B cell (primary cell): ENCODE data around the gene RTN4RL1. TPM values are rescaled to one million over a fixed set of nuclear protein-coding genes. Genes with fewer than 3 reads are reported as not detected.

Experiments used
- ATAC-seq: fragments of 200-7000 bp; cut with Tn5 transposase; one replicate; pipeline ENCODE4 v1.10.0; 2021; ENCODE audit warnings: low read depth, mild to moderate bottlenecking, moderate number of reproducible peaks, moderate library complexity
- CTCF ChIA-PET: fragments of 350-600 bp; sonication (Branson Sonifier 250); formaldehyde crosslinking; loops from one replicate; lab custom pipeline; 2021; ENCODE audit warnings: antibody characterized with exemption, inconsistent platforms; lab: Charles Lee
- POLR2A ChIA-PET: fragments of 350-600 bp; sonication (Branson Sonifier 250); formaldehyde crosslinking; loops from one replicate; lab custom pipeline; 2021; ENCODE audit warnings: antibody characterized with exemption; lab: Charles Lee
- DNase-seq: peaks from one replicate; pipeline ENCODE4 v3.0.0; 2013
- H2AFZ ChIP-seq: 2 replicates; pipeline ENCODE4 v1.6.1; 2012; ENCODE audit warnings: mild to moderate bottlenecking, low read depth, low read length; ENCODE audit not compliant: insufficient read depth, poor library complexity, severe bottlenecking
- H3K27ac ChIP-seq, 2 donors: 1 replicate in 1 of 2; 2 replicates in 1 of 2; pipeline ENCODE4 v1.5.1; 2012 to 2013; ENCODE audit warnings: low read length in 2 of 2, mild to moderate bottlenecking in 2 of 2, moderate library complexity in 1 of 2
- H3K27me3 ChIP-seq, 4 experiments: fragments of 200-600 bp in 1 of 4; sonication (generic) in 1 of 4; replicated peaks in 1 of 4; 1 replicate in 2 of 4; 2 replicates in 2 of 4; pipeline versions ENCODE4 v1.6.1 to v1.7.0; 2013 to 2016; ENCODE audit warnings: low read length in 3 of 4, mild to moderate bottlenecking in 2 of 4, mixed read lengths in 1 of 4, moderate library complexity in 1 of 4; ENCODE audit not compliant: insufficient read depth in 4 of 4, control insufficient read depth in 3 of 4; ENCODE audit errors: control extremely low read depth in 1 of 4
- H3K36me3 ChIP-seq, 2 experiments: replicated peaks in 1 of 2; 1 replicate in 1 of 2; 2 replicates in 1 of 2; pipeline versions ENCODE4 v1.6.1 to v1.7.1; 2013; ENCODE audit warnings: low read length in 1 of 2; ENCODE audit not compliant: insufficient read depth in 2 of 2, control insufficient read depth in 1 of 2; ENCODE audit errors: control extremely low read depth in 1 of 2, extremely low read depth in 1 of 2
- H3K4me1 ChIP-seq, 2 donors: fragments of 200-600 bp in 1 of 2; sonication (generic) in 1 of 2; 1 replicate in 1 of 2; 2 replicates in 1 of 2; pipeline versions ENCODE4 v1.5.1 to v1.6.1; 2013 to 2017; ENCODE audit warnings: low read length in 2 of 2; ENCODE audit not compliant: control insufficient read depth in 2 of 2, insufficient read depth in 2 of 2
- H3K4me2 ChIP-seq: replicated peaks from 2 replicates; pipeline ENCODE3; 2012; ENCODE audit warnings: mild to moderate bottlenecking, low read depth, low read length; ENCODE audit not compliant: poor library complexity, severe bottlenecking
- H3K4me3 ChIP-seq, 5 experiments: fragments of 200-600 bp in 1 of 5; sonication (generic) in 1 of 5; 1 replicate in 3 of 5; 2 replicates in 2 of 5; pipeline versions ENCODE4 v1.5.1 to v1.7.0; 2011 to 2016; ENCODE audit warnings: low read length in 4 of 5, mild to moderate bottlenecking in 4 of 5, low read depth in 2 of 5, control low read depth in 1 of 5, moderate library complexity in 1 of 5; ENCODE audit not compliant: insufficient read depth in 1 of 5; ENCODE audit errors: control extremely low read depth in 1 of 5, extremely low read depth in 1 of 5
- H3K79me2 ChIP-seq: fragments of 200-600 bp; sonication (generic); one replicate; pipeline ENCODE4 v1.6.0; 2016; ENCODE audit warnings: low read length; ENCODE audit not compliant: control insufficient read depth, insufficient read depth
- H3K9ac ChIP-seq: fragments of 200-600 bp; sonication (generic); 2 replicates; pipeline ENCODE4 v1.6.1; 2017; ENCODE audit warnings: mild to moderate bottlenecking, low read length, moderate library complexity
- H3K9me3 ChIP-seq, 3 donors: one replicate each; pipeline versions ENCODE4 v1.6.1 to v1.7.1; 2013; ENCODE audit warnings: low read length in 2 of 3; ENCODE audit not compliant: control insufficient read depth in 2 of 3, insufficient read depth in 1 of 3; ENCODE audit errors: control extremely low read depth in 1 of 3
- H4K20me1 ChIP-seq: 2 replicates; pipeline ENCODE4 v1.6.0; 2012; ENCODE audit warnings: mild to moderate bottlenecking, low read length; ENCODE audit not compliant: insufficient read depth, control insufficient read depth, poor library complexity, severe bottlenecking
- H3K27ac Mint-ChIP-seq: one replicate; pipeline ENCODE4 v1.8.0; 2021; ENCODE audit warnings: mixed read lengths
- H3K27me3 Mint-ChIP-seq: one replicate; pipeline ENCODE4 v1.8.0; 2021; ENCODE audit warnings: mixed read lengths
- H3K4me1 Mint-ChIP-seq: one replicate; pipeline ENCODE4 v1.8.0; 2021; ENCODE audit warnings: mixed read lengths
- H3K4me3 Mint-ChIP-seq: one replicate; pipeline ENCODE4 v1.8.0; 2021; ENCODE audit warnings: mixed read lengths
- H3K9me3 Mint-ChIP-seq: one replicate; pipeline ENCODE4 v1.8.0; 2022; ENCODE audit warnings: mixed read lengths; ENCODE audit not compliant: insufficient read depth
- CTCF ChIP-seq: fragments of 200-600 bp; IDR thresholded peaks from one replicate; pipeline ENCODE4 v1.8.0; 2022; ENCODE audit warnings: antibody characterized with exemption, mild to moderate bottlenecking
- EZH2 ChIP-seq: IDR thresholded peaks from 2 replicates; pipeline ENCODE4 v1.6.1; 2012; ENCODE audit warnings: borderline replicate concordance, low read depth, mild to moderate bottlenecking, moderate library complexity, low read length; ENCODE audit not compliant: insufficient read depth, poor library complexity, severe bottlenecking
- WGBS: methylation state at CpG from one replicate; pipeline ENCODE4 v1.1.5; 2013; ENCODE audit warnings: missing lambda C conversion rate; ENCODE audit not compliant: insufficient coverage; 5-methylcytosine and 5-hydroxymethylcytosine counted together
- intact Hi-C: fragments of 100-400 bp; cut with micrococcal nuclease; formaldehyde crosslinking; loops from one replicate; pipeline ENCODE4 v1.10.0; 2022
- polyA plus RNA-seq: library from polyadenylated mRNA; depleted of rRNA; stranded (reverse); fragments of >200 nt; gene quantifications from 2 replicates; pipeline ENCODE4 v1.2.3, GENCODE V29; 2012
- total RNA-seq, 2 donors: library from RNA; stranded (reverse); fragments of 120-200 nt in 1 of 2; gene quantifications; 1 replicate in 1 of 2; 2 replicates in 1 of 2; pipeline versions ENCODE4 v1.2.3 to v1.2.4, GENCODE V29; 2013 to 2022

The RTN4RL1 gene
- total and polyA plus RNA-seq, 2 donors (not counting 1 experiment from before 2014, with no cell fraction given) = 0.03 to 0.07 TPM

DNA sequence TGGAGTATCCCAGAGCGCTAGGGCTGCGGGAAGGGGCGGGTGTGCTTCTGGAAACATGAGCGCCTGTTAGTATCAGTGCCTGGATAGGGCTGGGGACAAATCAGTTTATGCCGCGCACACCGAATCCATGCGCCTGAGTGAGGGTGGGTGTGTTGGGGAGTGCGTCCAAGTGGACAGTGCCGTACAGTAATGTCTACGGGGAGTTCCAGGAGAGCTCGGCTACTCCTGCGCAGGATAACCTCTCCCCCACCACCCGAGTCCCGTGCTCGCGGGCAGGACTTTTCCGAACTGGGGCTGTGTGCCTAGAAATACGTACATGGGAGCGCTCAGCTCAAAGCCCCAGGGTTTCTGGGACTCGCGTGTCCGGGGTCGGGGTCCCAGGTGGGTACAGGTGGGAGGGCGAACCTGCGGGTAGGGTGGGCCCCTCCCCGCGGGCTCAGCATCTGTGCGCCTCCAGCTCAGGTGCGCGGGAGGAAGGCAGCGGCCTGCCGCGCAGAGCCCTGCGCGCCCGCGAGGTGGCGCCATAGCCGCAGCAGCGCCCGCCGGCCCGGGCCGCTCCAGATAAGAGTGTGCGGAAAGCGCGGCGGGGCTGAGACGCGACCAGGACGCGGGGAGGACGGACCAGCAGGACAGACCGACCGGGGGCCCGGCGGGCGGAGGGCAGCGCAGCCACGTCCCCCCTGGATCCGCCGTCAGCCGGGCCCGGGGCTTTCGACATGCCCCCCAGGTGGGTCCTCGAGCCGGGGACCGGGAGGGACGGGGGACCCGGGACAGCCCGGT lies 29.6 kb upstream of the RTN4RL1 start, which contains the start of gene HIC1:
HIC1 (plus strand) TSS at position 592 of the 780 bp plus-strand sequence. CDS start 1,588 bp downstream, outside the sequence.
- peaks cover 0 to 19% (median 0%) of the 10 kb centered on the region in 3 donors for H3K9me3 ChIP-seq
- 1% methylated on average over 61 of the region's 72 CpGs for WGBS
- H4K20me1 ChIP-seq = peaks cover 43% of the 10 kb centered on the region
- Mint-ChIP-seq H3K27ac (peak within 1 kb of the TSS; percentile 67), H3K4me1 (peaks cover 36% of the 10 kb centered on the region), H3K4me3 (peak within 1 kb of the TSS; percentile 80), H3K27me3 (peaks cover 7% of the 10 kb centered on the region), H3K9me3 (no peaks in the 10 kb centered on the region)
- H3K27me3 ChIP-seq = peaks cover 0 to 59% (median 14%) of the 10 kb centered on the region in 4 experiments
- TF ChIP-seq EZH2 (no peak), CTCF (peak; percentile 95)
- H3K4me2 ChIP-seq = peak within 1 kb of the TSS; percentile 95
- peak; percentile 38 for ATAC-seq
- H2AFZ ChIP-seq = peak within 1 kb of the TSS; percentile 54
- peak; percentile 89 for DNase-seq
- no peaks in the 10 kb centered on the region for H3K79me2 ChIP-seq
- CTCF ChIA-PET = interaction anchor here (0.5 to 8.1 kb wide), 42 partner anchors 10 to 557 kb away, joined by 3 to 330 read pairs (median 4); partner anchors contain the start of gene RTN4RL1
- POLR2A ChIA-PET = interaction anchor here (0.6 to 1.6 kb wide), 3 partner anchors 35 to 623 kb away, joined by 6 to 11 read pairs (median 10); no protein-coding TSS in a partner anchor
- intact Hi-C loops = loop anchor here (1.0 to 10.0 kb wide), 7 partner anchors 35 to 298 kb away; partner anchors contain the start of genes SGSM2 and TSR1
- H3K36me3 ChIP-seq = no peaks in the 10 kb centered on the region
- peaks cover 55 to 75% of the 10 kb centered on the region in 2 donors for H3K4me1 ChIP-seq
- peak within 1 kb of the TSS; percentile 59 for H3K9ac ChIP-seq
- H3K27ac ChIP-seq = no peak within 1 kb of the TSS
- peak within 1 kb of the TSS in 3 of 5 experiments; percentile 44 to 57 (median 52) for H3K4me3 ChIP-seq

DNA sequence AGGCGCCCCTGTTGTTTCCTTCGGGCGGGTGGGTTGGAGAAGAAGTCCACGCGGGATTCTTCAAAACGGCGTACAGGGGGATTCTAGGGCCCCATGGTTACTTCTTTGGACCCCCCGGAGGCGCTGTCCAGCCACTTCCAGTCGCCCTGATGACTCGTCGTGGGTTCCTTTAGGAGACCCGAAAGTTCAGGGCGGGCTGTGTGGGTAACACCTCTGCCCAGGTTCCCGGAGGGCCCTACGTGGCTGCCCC lies 29.1 kb upstream of the RTN4RL1 start:
- H3K27me3 ChIP-seq = peaks cover 0 to 63% (median 15%) of the 10 kb centered on the region in 4 experiments
- no peaks in the 10 kb centered on the region for H3K36me3 ChIP-seq
- H3K9ac ChIP-seq = peak overlapping the region; percentile 59
- Mint-ChIP-seq H3K4me3 (peak overlapping the region; percentile 80), H3K27me3 (peaks cover 7% of the 10 kb centered on the region), H3K27ac (no peak overlapping the region), H3K4me1 (peaks cover 34% of the 10 kb centered on the region), H3K9me3 (no peaks in the 10 kb centered on the region)
- H3K79me2 ChIP-seq = no peaks in the 10 kb centered on the region
- peak overlapping the region; percentile 95 for H3K4me2 ChIP-seq
- WGBS = 9% methylated on average over 16 of the region's 16 CpGs
- ATAC-seq = no peak
- peaks cover 54 to 74% of the 10 kb centered on the region in 2 donors for H3K4me1 ChIP-seq
- intact Hi-C loops = loop anchor here (1.0 to 10.0 kb wide), 6 partner anchors 116 to 299 kb away; partner anchors contain the start of genes SGSM2 and TSR1
- no peak for TF ChIP-seq EZH2
- TF ChIP-seq CTCF = no peak
- no peak overlapping the region for H2AFZ ChIP-seq
- CTCF ChIA-PET = interaction anchor here (0.5 to 8.1 kb wide), 38 partner anchors 10 to 558 kb away, joined by 3 to 330 read pairs (median 4); partner anchors contain the start of gene RTN4RL1
- no peak overlapping the region for H3K27ac ChIP-seq
- POLR2A ChIA-PET = interaction anchor here (0.6 kb wide), 1 partner anchor 622 kb away, joined by 11 read pairs; no protein-coding TSS in a partner anchor
- H3K9me3 ChIP-seq = peaks cover 0 to 19% (median 0%) of the 10 kb centered on the region in 3 donors
- DNase-seq = no peak
- peak overlapping the region in 3 of 5 experiments; percentile 43 to 50 (median 44) for H3K4me3 ChIP-seq
- peaks cover 43% of the 10 kb centered on the region for H4K20me1 ChIP-seq
